ENCODE results near the gene ETS2. TPM values are rescaled to one million over a fixed set of nuclear protein-coding genes. Genes with fewer than 3 reads are reported as not detected.

The ETS2 gene
- total and polyA plus RNA-seq, 2 donors (not counting 1 experiment from before 2014, with no cell fraction given), result 1.9 to 5.6 TPM

GRCh38 chr21:38847556-38847955 lies 41.8 kb downstream of the ETS2 start:
- Histone ChIP-seq H3K4me3 (ENCODE audit: control extremely low read depth in 1 of 5, extremely low read depth in 1 of 5, insufficient read depth in 1 of 5, low read depth in 2 of 5, low read length in 4 of 5) (no peak overlapping the region), H3K27me3 (replicated peaks in 1 of 4; ENCODE audit: control extremely low read depth in 1 of 4, control insufficient read depth in 3 of 4, insufficient read depth in 4 of 4, low read length in 3 of 4) (peaks cover 0 to 15% (median 3%) of the 10 kb centered on the region in 4 experiments), H3K9me3 (ENCODE audit: control extremely low read depth in 1 of 3, control insufficient read depth in 2 of 3, insufficient read depth in 1 of 3, low read length in 2 of 3) (peaks cover 0 to 3% (median 0%) of the 10 kb centered on the region in 3 donors), H3K27ac (ENCODE audit: low read length in 2 of 2) (no peak overlapping the region), H3K79me2 (ENCODE audit: control insufficient read depth, insufficient read depth, low read length) (no peaks in the 10 kb centered on the region), H3K9ac (ENCODE audit: low read length) (no peak overlapping the region), H3K4me1 (ENCODE audit: control insufficient read depth in 2 of 2, insufficient read depth in 2 of 2, low read length in 2 of 2) (no peaks in the 10 kb centered on the region), H3K4me2 (replicated peaks; ENCODE audit: low read depth, low read length, poor library complexity, severe bottlenecking) (no peak overlapping the region), H2AFZ (ENCODE audit: insufficient read depth, low read depth, low read length, poor library complexity, severe bottlenecking) (no peak overlapping the region), H4K20me1 (ENCODE audit: control insufficient read depth, insufficient read depth, low read length, poor library complexity, severe bottlenecking) (no peaks in the 10 kb centered on the region), H3K36me3 (replicated peaks in 1 of 2; ENCODE audit: control extremely low read depth in 1 of 2, control insufficient read depth in 1 of 2, extremely low read depth in 1 of 2, insufficient read depth in 2 of 2, low read length in 1 of 2) (no peaks in the 10 kb centered on the region)
- Mint-ChIP-seq H3K27me3 (peaks cover 45% of the 10 kb centered on the region), H3K4me1 (peaks cover 4% of the 10 kb centered on the region), H3K4me3 (no peak overlapping the region), H3K9me3 (ENCODE audit: insufficient read depth) (no peaks in the 10 kb centered on the region), H3K27ac (no peak overlapping the region)
- no peak for TF ChIP-seq EZH2 (IDR thresholded peaks at IDR 0.05; ENCODE audit: borderline replicate concordance, insufficient read depth, low read depth, low read length, poor library complexity, severe bottlenecking)
- no peak for TF ChIP-seq CTCF (IDR thresholded peaks at IDR 0.05)
- ChIA-PET POLR2A (no interaction called here), CTCF (no interaction called here)
- WGBS (ENCODE audit: insufficient coverage), result 95% methylated on average over 7 of the region's 7 CpGs
- DNase-seq, result no peak
- no peak for ATAC-seq (ENCODE audit: low read depth)
- intact Hi-C loops (cut with micrococcal nuclease), result no loop called here

- no peak overlapping the region for H3K27ac Mint-ChIP-seq
- Histone ChIP-seq H2AFZ (ENCODE audit: insufficient read depth, low read depth, low read length, poor library complexity, severe bottlenecking) (no peak overlapping the region), H3K9ac (ENCODE audit: low read length) (no peak overlapping the region), H3K4me1 (ENCODE audit: control insufficient read depth in 2 of 2, insufficient read depth in 2 of 2, low read length in 2 of 2) (no peaks in the 10 kb centered on the region), H3K36me3 (replicated peaks in 1 of 2; ENCODE audit: control extremely low read depth in 1 of 2, control insufficient read depth in 1 of 2, extremely low read depth in 1 of 2, insufficient read depth in 2 of 2, low read length in 1 of 2) (no peaks in the 10 kb centered on the region), H3K4me2 (replicated peaks; ENCODE audit: low read depth, low read length, poor library complexity, severe bottlenecking) (no peak overlapping the region), H3K79me2 (ENCODE audit: control insufficient read depth, insufficient read depth, low read length) (no peaks in the 10 kb centered on the region), H3K9me3 (ENCODE audit: control extremely low read depth in 1 of 3, control insufficient read depth in 2 of 3, insufficient read depth in 1 of 3, low read length in 2 of 3) (peaks cover 0 to 3% (median 0%) of the 10 kb centered on the region in 3 donors), H3K27me3 (replicated peaks in 1 of 4; ENCODE audit: control extremely low read depth in 1 of 4, control insufficient read depth in 3 of 4, insufficient read depth in 4 of 4, low read length in 3 of 4) (peaks cover 0 to 21% (median 4%) of the 10 kb centered on the region in 4 experiments), H4K20me1 (ENCODE audit: control insufficient read depth, insufficient read depth, low read length, poor library complexity, severe bottlenecking) (no peaks in the 10 kb centered on the region), H3K27ac (ENCODE audit: low read length in 2 of 2) (no peak overlapping the region), H3K4me3 (ENCODE audit: control extremely low read depth in 1 of 5, extremely low read depth in 1 of 5, insufficient read depth in 1 of 5, low read depth in 2 of 5, low read length in 4 of 5) (no peak overlapping the region)
- no peak for ATAC-seq (ENCODE audit: low read depth)
- peaks cover 4% of the 10 kb centered on the region for H3K4me1 Mint-ChIP-seq
- TF ChIP-seq CTCF (IDR thresholded peaks at IDR 0.05) (no peak), EZH2 (IDR thresholded peaks at IDR 0.05; ENCODE audit: borderline replicate concordance, insufficient read depth, low read depth, low read length, poor library complexity, severe bottlenecking) (no peak)
- no peak for DNase-seq
- no peaks in the 10 kb centered on the region for H3K9me3 Mint-ChIP-seq (ENCODE audit: insufficient read depth)
- no peak overlapping the region for H3K4me3 Mint-ChIP-seq
- ChIA-PET CTCF (no interaction called here), POLR2A (no interaction called here)
- WGBS (ENCODE audit: insufficient coverage), result 87% methylated on average over 6 of the region's 7 CpGs
- intact Hi-C loops (cut with micrococcal nuclease), result no loop called here
- H3K27me3 Mint-ChIP-seq, result peaks cover 48% of the 10 kb centered on the region
These were observed 42.5 kb downstream of the ETS2 start for GRCh38 chr21:38848187-38848609.
